Astrocyte (in vitro differentiated cells and primary cell): Measurements from ENCODE around the gene ZNF223. TPM values are rescaled to one million over a fixed set of nuclear protein-coding genes. Genes with fewer than 3 reads are reported as not detected.

Source experiments
- DNase-seq: peaks from one replicate; pipeline ENCODE4 v3.0.0-alpha.2; 2010; ENCODE audit warnings: low read depth
- FAIRE-seq: peaks from 2 replicates; lab custom pipeline; 2011; peaks lifted over from hg19 to GRCh38; lab: Jason Lieb, UNC
- H2AFZ ChIP-seq: 2 replicates; pipeline ENCODE4 v1.6.0; 2012; ENCODE audit warnings: low read depth, low read length, inconsistent platforms
- H3K27ac ChIP-seq: 2 replicates; pipeline ENCODE4 v1.5.1; 2011; ENCODE audit warnings: low read depth, low read length, inconsistent platforms
- H3K27me3 ChIP-seq: 2 replicates; pipeline ENCODE4 v1.6.0; 2011; ENCODE audit warnings: low read length, inconsistent platforms; ENCODE audit not compliant: insufficient read depth
- H3K36me3 ChIP-seq: 2 replicates; pipeline ENCODE4 v1.5.1; 2011; ENCODE audit warnings: low read length, inconsistent platforms; ENCODE audit not compliant: insufficient read depth
- H3K4me1 ChIP-seq: 2 replicates; pipeline ENCODE4 v1.5.1; 2011; ENCODE audit warnings: low read length, inconsistent platforms; ENCODE audit not compliant: insufficient read depth
- H3K4me2 ChIP-seq: 2 replicates; pipeline ENCODE4 v1.6.0; 2012; ENCODE audit warnings: low read length, inconsistent platforms
- H3K4me3 ChIP-seq: 2 replicates; pipeline ENCODE4 v1.5.1; 2011; ENCODE audit warnings: low read depth, mild to moderate bottlenecking, low read length, inconsistent platforms; ENCODE audit not compliant: insufficient read depth
- H3K79me2 ChIP-seq: 2 replicates; pipeline ENCODE4 v1.6.0; 2012; ENCODE audit warnings: mild to moderate bottlenecking, low read length, inconsistent platforms; ENCODE audit not compliant: insufficient read depth
- H3K9ac ChIP-seq: 2 replicates; pipeline ENCODE4 v1.6.0; 2012; ENCODE audit warnings: mild to moderate bottlenecking, low read length, inconsistent platforms
- H3K9me3 ChIP-seq: 2 replicates; pipeline ENCODE4 v1.5.1; 2012; ENCODE audit warnings: low read depth, mild to moderate bottlenecking, low read length, inconsistent platforms; ENCODE audit not compliant: insufficient read depth
- H4K20me1 ChIP-seq: 2 replicates; pipeline ENCODE4 v1.6.0; 2012; ENCODE audit warnings: low read length, inconsistent platforms; ENCODE audit not compliant: insufficient read depth
- H3K27ac Mint-ChIP-seq: one replicate; pipeline ENCODE4 v1.8.0; 2021; ENCODE audit warnings: mild to moderate bottlenecking, mixed read lengths; ENCODE audit not compliant: unreplicated experiment
- H3K27me3 Mint-ChIP-seq: one replicate; pipeline ENCODE4 v1.8.0; 2021; ENCODE audit warnings: low read depth, mixed read lengths; ENCODE audit not compliant: unreplicated experiment
- H3K36me3 Mint-ChIP-seq: one replicate; pipeline ENCODE4 v1.8.0; 2021; ENCODE audit warnings: low read depth, mixed read lengths; ENCODE audit not compliant: unreplicated experiment
- H3K4me1 Mint-ChIP-seq: one replicate; pipeline ENCODE4 v1.8.0; 2021; ENCODE audit warnings: low read depth, mixed read lengths; ENCODE audit not compliant: unreplicated experiment
- H3K4me3 Mint-ChIP-seq: one replicate; pipeline ENCODE4 v1.8.0; 2021; ENCODE audit warnings: mild to moderate bottlenecking, moderate library complexity, mixed read lengths; ENCODE audit not compliant: unreplicated experiment
- H3K9me3 Mint-ChIP-seq: one replicate; pipeline ENCODE4 v1.8.0; 2021; ENCODE audit warnings: mild to moderate bottlenecking, mixed read lengths; ENCODE audit not compliant: unreplicated experiment
- EZH2 ChIP-seq: IDR thresholded peaks from 2 replicates; pipeline ENCODE4 v1.6.1; 2012; ENCODE audit warnings: mild to moderate bottlenecking, low read length, inconsistent platforms; ENCODE audit not compliant: insufficient read depth
- total RNA-seq: library from RNA; stranded (reverse); gene quantifications from 2 replicates; pipeline ENCODE4 v1.2.1, GENCODE V29; 2021
- TF ChIP-seq, protein P1 (sequence below): IDR thresholded peaks from 2 replicates; pipeline ENCODE4 v1.5.1; 2011; ENCODE audit warnings: low read depth, mild to moderate bottlenecking, inconsistent platforms, low read length, moderate library complexity; ENCODE audit not compliant: insufficient read depth

The ZNF223 gene
- total RNA-seq, 1 donor from 2014 or later, result 4.1 TPM

DNA sequence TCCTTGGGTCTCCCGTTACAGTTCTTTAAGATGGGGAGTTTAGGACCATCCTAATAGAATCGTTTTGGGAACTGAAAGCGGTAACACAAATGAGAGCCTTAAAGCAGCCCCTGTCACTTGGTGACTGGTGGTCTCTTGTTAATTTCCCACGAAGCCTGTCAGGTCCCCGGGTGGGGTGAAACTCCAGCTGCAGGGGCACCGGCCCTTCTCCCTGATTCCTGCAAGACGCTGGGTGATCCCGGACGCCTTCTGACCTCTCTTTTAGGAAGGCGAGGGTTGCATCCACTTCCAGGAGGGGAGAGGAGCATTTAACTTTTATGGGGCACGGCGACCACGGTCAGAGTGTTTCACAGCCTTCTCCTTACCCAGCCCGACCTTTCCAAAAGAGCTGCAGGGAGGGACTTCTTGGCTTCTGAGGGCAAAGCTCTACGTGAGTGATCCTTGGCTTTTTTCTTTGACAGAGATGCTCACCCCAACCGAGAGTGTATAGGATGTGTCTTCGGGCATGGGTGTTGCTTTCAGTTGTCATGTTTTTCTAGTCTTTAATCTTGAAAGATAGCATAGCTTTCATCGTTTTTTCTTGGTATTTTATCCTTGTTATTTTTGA lies 62.1 kb downstream of the ZNF223 start:
- peaks cover 7% of the 10 kb centered on the region for H3K36me3 ChIP-seq

More for the DNA sequence above, 62.1 kb downstream of the ZNF223 start:
- H3K4me3 Mint-ChIP-seq, result peak overlapping the region; percentile 100
- Histone ChIP-seq H3K79me2 (peaks cover 19% of the 10 kb centered on the region), H3K9ac (peak overlapping the region; percentile 89), H3K4me3 (peak overlapping the region; percentile 82), H3K27ac (peak overlapping the region; percentile 64), H3K4me2 (peak overlapping the region; percentile 85), H3K27me3 (no peaks in the 10 kb centered on the region), H4K20me1 (no peaks in the 10 kb centered on the region), H3K4me1 (peaks cover 5% of the 10 kb centered on the region), H2AFZ (peak overlapping the region; percentile 86), H3K9me3 (peaks cover 4% of the 10 kb centered on the region)
- no peak for TF ChIP-seq EZH2
- TF ChIP-seq, protein P1, sequence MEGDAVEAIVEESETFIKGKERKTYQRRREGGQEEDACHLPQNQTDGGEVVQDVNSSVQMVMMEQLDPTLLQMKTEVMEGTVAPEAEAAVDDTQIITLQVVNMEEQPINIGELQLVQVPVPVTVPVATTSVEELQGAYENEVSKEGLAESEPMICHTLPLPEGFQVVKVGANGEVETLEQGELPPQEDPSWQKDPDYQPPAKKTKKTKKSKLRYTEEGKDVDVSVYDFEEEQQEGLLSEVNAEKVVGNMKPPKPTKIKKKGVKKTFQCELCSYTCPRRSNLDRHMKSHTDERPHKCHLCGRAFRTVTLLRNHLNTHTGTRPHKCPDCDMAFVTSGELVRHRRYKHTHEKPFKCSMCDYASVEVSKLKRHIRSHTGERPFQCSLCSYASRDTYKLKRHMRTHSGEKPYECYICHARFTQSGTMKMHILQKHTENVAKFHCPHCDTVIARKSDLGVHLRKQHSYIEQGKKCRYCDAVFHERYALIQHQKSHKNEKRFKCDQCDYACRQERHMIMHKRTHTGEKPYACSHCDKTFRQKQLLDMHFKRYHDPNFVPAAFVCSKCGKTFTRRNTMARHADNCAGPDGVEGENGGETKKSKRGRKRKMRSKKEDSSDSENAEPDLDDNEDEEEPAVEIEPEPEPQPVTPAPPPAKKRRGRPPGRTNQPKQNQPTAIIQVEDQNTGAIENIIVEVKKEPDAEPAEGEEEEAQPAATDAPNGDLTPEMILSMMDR, result no peak
- H3K27ac Mint-ChIP-seq, result peak overlapping the region; percentile 98
- H3K27me3 Mint-ChIP-seq, result no peaks in the 10 kb centered on the region
- no peaks in the 10 kb centered on the region for H3K9me3 Mint-ChIP-seq
- peaks cover 4% of the 10 kb centered on the region for H3K4me1 Mint-ChIP-seq
- H3K36me3 Mint-ChIP-seq, result peaks cover 13% of the 10 kb centered on the region
- no peak for DNase-seq
- no peak for FAIRE-seq

Other genes with a start within 250 kb of the ZNF223 start
- not detected in 2 replicates for gene LYPD5, start 249.6 kb upstream of the ZNF223 start, total RNA-seq
- gene ZNF283, start 224.7 kb upstream of the ZNF223 start, total RNA-seq, result 10.1 and 11.9 TPM in 2 replicates
- gene ZNF404, start 168.1 kb upstream of the ZNF223 start, total RNA-seq, result 6.4 and 6.6 TPM in 2 replicates
- gene ZNF45, start 116.8 kb upstream of the ZNF223 start, total RNA-seq, result 13.8 and 15.8 TPM in 2 replicates
- 6.0 and 6.6 TPM in 2 replicates for gene ZNF221, start 100.8 kb upstream of the ZNF223 start, total RNA-seq
- 6.2 and 6.5 TPM in 2 replicates for gene ZNF155, start 67.8 kb upstream of the ZNF223 start, total RNA-seq
- 2.1 and 2.7 TPM in 2 replicates for gene ZNF230, start 49.1 kb upstream of the ZNF223 start, total RNA-seq
- 4.0 and 5.5 TPM in 2 replicates for gene ZNF222, start 26.7 kb upstream of the ZNF223 start, total RNA-seq
- gene ZNF284, start 20.1 kb downstream of the ZNF223 start, total RNA-seq, result 3.6 and 3.7 TPM in 2 replicates
- gene ZNF224, start 42.3 kb downstream of the ZNF223 start, total RNA-seq, result 24.6 and 25.2 TPM in 2 replicates
- gene ZNF225, start 61.4 kb downstream of the ZNF223 start, total RNA-seq, result 4.5 and 4.7 TPM in 2 replicates
- gene ZNF234, start 89.5 kb downstream of the ZNF223 start, total RNA-seq, result 9.0 and 11.6 TPM in 2 replicates
- 24.4 and 27.6 TPM in 2 replicates for gene ZNF226, start 113.1 kb downstream of the ZNF223 start, total RNA-seq
- 10.7 and 18.2 TPM in 2 replicates for gene ZNF227, start 160.5 kb downstream of the ZNF223 start, total RNA-seq
- gene ZNF233, start 207.8 kb downstream of the ZNF223 start, total RNA-seq, result 2.1 and 2.7 TPM in 2 replicates